Mucosa of descending colon (tissue), 3 donors: Measurements from ENCODE around the gene SS18L1. TPM values are rescaled to one million over a fixed set of nuclear protein-coding genes. Genes with fewer than 3 reads are reported as not detected.

Experiments
- ATAC-seq: fragments of 200-7000 bp; cut with Tn5 transposase; one replicate; pipeline ENCODE4 v1.9.1; 2020; ENCODE audit warnings: mild to moderate bottlenecking, moderate library complexity
- DNase-seq, 3 donors: peaks; one replicate each; pipeline ENCODE4 v3.0.0-alpha.2; 2020
- H3K36me3 ChIP-seq: fragments of 200-600 bp; one replicate; pipeline ENCODE4 v1.8.0; 2021; ENCODE audit warnings: low read depth, mild to moderate bottlenecking
- H3K4me1 ChIP-seq: fragments of 200-600 bp; one replicate; pipeline ENCODE4 v1.8.0; 2021; ENCODE audit warnings: low read depth, mild to moderate bottlenecking
- H3K4me3 ChIP-seq: fragments of 200-600 bp; one replicate; pipeline ENCODE4 v1.8.0; 2021; ENCODE audit warnings: mild to moderate bottlenecking
- H3K9me3 ChIP-seq: fragments of 200-600 bp; one replicate; pipeline ENCODE4 v1.8.0; 2021; ENCODE audit warnings: mild to moderate bottlenecking
- CTCF ChIP-seq: fragments of 200-600 bp; IDR thresholded peaks from one replicate; pipeline ENCODE4 v1.8.0; 2022; ENCODE audit warnings: antibody characterized with exemption, mild to moderate bottlenecking
- intact Hi-C, 2 donors: fragments of 100-400 bp; cut with DNase I in 1 of 2; cut with micrococcal nuclease in 1 of 2; formaldehyde crosslinking; loops; one replicate each; pipeline versions ENCODE4 v1.11.0 to v1.11.1; 2022; cut with DNase I, micrococcal nuclease
- total RNA-seq, 3 donors: library from RNA; stranded (reverse); fragmentation: NEBNext Ultra II Directional in 2 of 3; extraction: Animal tissue kit (Norgen Biotek cat#: 25700) in 2 of 3; gene quantifications; one replicate each; pipeline versions ENCODE4 v1.2.1 to v1.2.4, GENCODE V29; 2021 to 2023
- donor health status: DM: no; HTN: no; CAD: no; lungs with moderate emphysema.
- donor health status: DM: no; HTN: no; CAD: no.
- donor health status: DM: no; HTN: yes; CAD: no.

The SS18L1 gene
- total RNA-seq, 3 donors from 2014 or later, result 13.2 to 16.0 (median 14.4) TPM

DNA sequence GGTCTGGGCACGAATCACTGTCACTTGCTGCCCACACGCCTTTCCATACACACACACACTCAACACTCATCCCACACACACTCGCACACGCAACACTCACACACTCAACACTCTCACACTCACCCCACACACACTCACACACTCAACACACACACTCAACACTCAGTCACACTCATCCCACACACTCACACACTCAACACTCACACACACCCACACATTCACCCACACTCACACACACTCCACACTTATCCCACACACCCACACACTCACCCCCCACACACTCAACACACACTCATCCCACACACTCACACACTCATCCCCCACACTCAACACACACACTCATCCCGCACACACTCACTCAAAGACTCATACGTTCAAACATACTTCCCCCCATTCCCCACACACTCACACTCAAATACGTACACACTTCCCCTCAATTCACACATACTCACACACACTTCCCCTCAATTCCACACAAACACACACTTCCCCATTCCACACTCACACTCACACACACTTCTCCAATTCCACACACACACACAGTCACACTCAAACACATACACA is 85.5 kb downstream of the SS18L1 start:
- no peaks in the 10 kb centered on the region for H3K9me3 ChIP-seq
- intact Hi-C loops, result no loop called here
- DNase-seq, result no peak
- no peak for ATAC-seq
- no peak for TF ChIP-seq CTCF
- H3K4me1 ChIP-seq, result no peaks in the 10 kb centered on the region
- H3K36me3 ChIP-seq, result no peaks in the 10 kb centered on the region
- H3K4me3 ChIP-seq, result no peak overlapping the region

GRCh38 chr20:62229667-62230066 is 86.1 kb downstream of the SS18L1 start:
- no peak for ATAC-seq
- Histone ChIP-seq H3K4me1 (no peaks in the 10 kb centered on the region), H3K4me3 (no peak overlapping the region), H3K36me3 (no peaks in the 10 kb centered on the region), H3K9me3 (no peaks in the 10 kb centered on the region)
- no peak for DNase-seq
- intact Hi-C loops, result no loop called here
- TF ChIP-seq CTCF, result no peak

- intact Hi-C loops, result no loop called here
- no peaks in the 10 kb centered on the region for H3K9me3 ChIP-seq
- TF ChIP-seq CTCF, result no peak
These were observed 86.7 kb downstream of the SS18L1 start for GRCh38 chr20:62230276-62230675.

GRCh38 chr20:62230696-62231095 is 87.1 kb downstream of the SS18L1 start:
- intact Hi-C loops, result no loop called here
- ATAC-seq (no peak), DNase-seq (no peak)
- Histone ChIP-seq H3K4me1 (no peaks in the 10 kb centered on the region), H3K9me3 (no peaks in the 10 kb centered on the region), H3K4me3 (no peak overlapping the region), H3K36me3 (no peaks in the 10 kb centered on the region)
- no peak for TF ChIP-seq CTCF

More at GRCh38 chr20:62230276-62230675, 86.7 kb downstream of the SS18L1 start:
- ATAC-seq, result no peak
- Histone ChIP-seq H3K4me1 (no peaks in the 10 kb centered on the region), H3K36me3 (no peaks in the 10 kb centered on the region), H3K4me3 (no peak overlapping the region)
- DNase-seq, result no peak

- no peak for TF ChIP-seq CTCF
- Histone ChIP-seq H3K4me1 (no peaks in the 10 kb centered on the region), H3K36me3 (no peaks in the 10 kb centered on the region), H3K4me3 (no peak overlapping the region), H3K9me3 (no peaks in the 10 kb centered on the region)
- intact Hi-C loops, result no loop called here
- DNase-seq, result no peak
- ATAC-seq, result no peak
These were observed 87.7 kb downstream of the SS18L1 start for GRCh38 chr20:62231292-62231691.

Other genes with a start within 250 kb of the SS18L1 start
- gene TAF4, start 77.9 kb upstream of the SS18L1 start, total RNA-seq, result 10 to 100 TPM; 23.8 to 28.3 (median 27.5) TPM
- gene LSM14B, start 21.3 kb upstream of the SS18L1 start, total RNA-seq, result 10 to 100 TPM; 33.5 to 49.1 (median 36.1) TPM
- gene PSMA7, start 375 bp upstream of the SS18L1 start, total RNA-seq, result 100 to 1,000 TPM; 129 to 197 (median 194) TPM
- 10 to 100 TPM; 28.8 to 34.9 (median 32.6) TPM for gene MTG2, start 39.3 kb downstream of the SS18L1 start, total RNA-seq
- gene HRH3, start 76.5 kb downstream of the SS18L1 start, total RNA-seq, result under 1 TPM in 1 of 3 donors, not detected in 2; 0.09 TPM
- gene OSBPL2, start 94.8 kb downstream of the SS18L1 start, total RNA-seq, result 100 to 1,000 TPM in 1 of 3 donors, 10 to 100 TPM in 2; 87.0 to 111 (median 91.6) TPM
- 10 to 100 TPM; 54.4 to 85.8 (median 77.6) TPM for gene ADRM1, start 159.2 kb downstream of the SS18L1 start, total RNA-seq
- 100 to 1,000 TPM in 1 of 3 donors, 10 to 100 TPM in 2; 21.8 to 335 (median 40.7) TPM for gene LAMA5, start 223.5 kb downstream of the SS18L1 start, total RNA-seq
- 1,000 to 10,000 TPM; 1,171 to 1,284 (median 1,191) TPM for gene RPS21, start 243.3 kb downstream of the SS18L1 start, total RNA-seq